HG02610 (cell line): ENCODE data around the gene XCL1.
A peak's percentile ranks its signal among the peaks of the same experiment; 100 is the strongest.
"Not testable (repeated sequence)": the region's sequence is repeated elsewhere in the genome, so short reads cannot be mapped to it uniquely, and the experiment has no call there.

ENCODE experiments used
- ATAC-seq: cut with Tn5 transposase; IDR thresholded peaks from one replicate; pipeline ENCODE4 v1.9.1; 2021; ENCODE audit warnings: mild to moderate bottlenecking, moderate library complexity; ENCODE audit not compliant: unreplicated experiment

The XCL1 gene

DNA sequence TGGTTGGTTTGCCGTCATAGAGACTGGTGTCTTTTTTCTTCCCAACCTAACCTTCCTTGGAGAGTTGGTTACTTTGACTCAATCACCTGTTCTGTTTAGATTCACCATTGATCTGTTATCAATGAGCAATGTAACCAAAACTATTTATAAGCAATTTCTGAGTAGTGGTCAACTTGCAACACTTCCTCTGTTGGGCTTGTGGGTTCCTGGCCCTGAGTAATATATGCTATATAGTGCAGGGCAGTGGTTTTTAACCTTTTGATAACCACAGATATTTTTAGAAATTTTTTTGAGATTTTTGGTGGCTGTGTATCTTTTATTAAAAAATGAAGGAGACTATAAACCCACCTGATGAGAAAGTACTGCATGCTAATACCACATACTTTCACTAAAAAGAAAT lies 9.4 kb upstream of the XCL1 start:
- no peak for ATAC-seq

GRCh38 chr1:168567568-168567967 lies 8.8 kb upstream of the XCL1 start:
- ATAC-seq = no peak

DNA sequence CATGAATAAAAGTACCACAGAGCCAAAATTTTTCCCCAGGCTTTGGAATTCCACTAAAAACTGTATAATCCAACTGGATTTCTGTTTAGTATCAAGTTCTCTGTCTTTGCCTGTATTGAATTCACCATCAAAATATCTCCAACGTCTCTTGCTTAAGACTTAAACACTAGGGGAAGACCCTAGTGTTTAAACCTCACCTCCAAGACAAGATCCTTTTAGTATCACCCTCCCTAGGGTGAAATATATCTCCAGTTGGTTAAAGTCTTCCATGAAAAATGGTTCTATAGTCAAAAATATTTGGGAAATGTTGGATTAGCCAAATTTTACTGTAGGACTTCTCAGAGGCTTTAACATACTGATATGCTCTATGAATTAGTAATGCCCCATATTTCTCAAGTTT lies 8.1 kb upstream of the XCL1 start:
- no peak for ATAC-seq

- ATAC-seq = no peak
These were observed 5.8 kb upstream of the XCL1 start for GRCh38 chr1:168570652-168571051.

- no peak for ATAC-seq
These were observed 3.8 kb upstream of the XCL1 start for GRCh38 chr1:168572633-168573032.

- ATAC-seq = not testable (repeated sequence)
These were observed 2.2 kb upstream of the XCL1 start for GRCh38 chr1:168574234-168574633.

- not testable (repeated sequence) for ATAC-seq
These were observed 2.3 kb downstream of the XCL1 start for GRCh38 chr1:168578531-168579185.

GRCh38 chr1:168580290-168580689 lies 3.9 kb downstream of the XCL1 start:
- ATAC-seq = peak; percentile 77

DNA sequence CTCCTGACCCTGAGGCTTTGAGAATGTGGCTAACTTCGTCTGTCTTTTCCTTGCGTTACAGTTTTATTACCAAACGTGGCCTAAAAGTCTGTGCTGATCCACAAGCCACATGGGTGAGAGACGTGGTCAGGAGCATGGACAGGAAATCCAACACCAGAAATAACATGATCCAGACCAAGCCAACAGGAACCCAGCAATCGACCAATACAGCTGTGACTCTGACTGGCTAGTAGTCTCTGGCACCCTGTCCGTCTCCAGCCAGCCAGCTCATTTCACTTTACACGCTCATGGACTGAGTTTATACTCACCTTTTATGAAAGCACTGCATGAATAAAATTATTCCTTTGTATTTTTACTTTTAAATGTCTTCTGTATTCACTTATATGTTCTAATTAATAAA lies 4.6 kb downstream of the XCL1 start:
- not testable (repeated sequence) for ATAC-seq

DNA sequence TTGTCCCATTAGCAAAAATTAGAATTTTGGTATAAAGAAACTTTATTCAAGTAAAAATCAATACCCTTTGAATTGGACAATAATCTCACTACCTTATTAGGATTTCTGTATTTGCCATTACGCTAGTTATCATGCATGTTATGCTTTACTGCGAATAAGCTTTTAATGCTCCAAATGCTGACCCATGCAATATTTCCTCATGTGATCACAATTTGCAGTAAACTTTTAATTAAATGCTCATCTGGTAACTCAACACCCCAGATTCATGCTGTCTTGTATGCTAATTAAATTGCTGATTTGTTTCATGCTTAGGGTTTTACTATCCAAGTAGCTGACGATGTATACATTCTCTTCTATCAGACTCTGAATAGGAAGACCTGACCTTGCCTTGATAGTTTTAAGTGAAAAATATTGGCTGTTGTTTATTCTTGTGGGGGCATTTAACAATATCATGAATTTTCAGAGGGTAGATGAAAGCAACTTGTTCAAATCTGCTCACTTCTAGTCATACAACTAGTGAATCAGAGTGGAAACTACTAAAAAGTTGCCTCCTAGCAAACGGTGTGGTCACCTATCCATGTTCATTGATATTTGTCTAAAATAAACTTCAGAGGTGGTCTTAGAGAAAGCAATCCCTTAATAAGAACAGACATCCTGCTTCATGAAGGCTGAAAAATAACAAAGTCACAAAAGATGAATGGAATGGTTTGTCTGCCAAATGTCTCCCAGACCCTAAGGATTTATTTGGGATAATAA lies 5.6 kb downstream of the XCL1 start:
- ATAC-seq = no peak

DNA sequence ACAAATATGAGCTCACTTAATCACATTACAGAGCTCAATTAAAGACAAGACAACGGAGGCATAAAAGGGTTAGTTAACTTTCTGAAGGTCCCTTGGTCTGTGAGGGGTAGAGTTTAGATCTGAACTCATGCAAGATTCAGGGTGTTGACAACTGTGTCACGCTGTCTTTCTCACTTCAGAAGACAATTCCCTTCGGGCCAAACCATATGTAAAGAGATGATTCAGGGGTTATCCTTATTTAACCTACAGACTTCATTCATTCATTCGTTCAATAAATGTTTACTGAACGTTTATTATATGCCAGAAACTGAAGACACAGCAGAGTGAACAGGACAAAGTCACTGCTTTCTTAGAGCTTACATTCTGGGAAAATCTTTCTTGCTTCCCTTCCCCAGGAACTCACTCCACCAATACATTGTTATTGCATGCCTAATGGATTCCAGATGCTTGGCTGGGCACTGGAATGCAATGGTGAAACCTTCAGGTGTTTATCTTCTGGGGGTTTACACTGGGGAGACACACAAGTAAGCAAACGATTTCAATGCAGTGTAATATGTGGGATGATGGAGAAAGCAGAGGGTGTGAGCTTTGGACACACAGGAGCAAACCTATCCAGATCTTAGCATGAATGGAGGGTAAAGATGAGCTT lies 6.4 kb downstream of the XCL1 start:
- ATAC-seq = no peak

DNA sequence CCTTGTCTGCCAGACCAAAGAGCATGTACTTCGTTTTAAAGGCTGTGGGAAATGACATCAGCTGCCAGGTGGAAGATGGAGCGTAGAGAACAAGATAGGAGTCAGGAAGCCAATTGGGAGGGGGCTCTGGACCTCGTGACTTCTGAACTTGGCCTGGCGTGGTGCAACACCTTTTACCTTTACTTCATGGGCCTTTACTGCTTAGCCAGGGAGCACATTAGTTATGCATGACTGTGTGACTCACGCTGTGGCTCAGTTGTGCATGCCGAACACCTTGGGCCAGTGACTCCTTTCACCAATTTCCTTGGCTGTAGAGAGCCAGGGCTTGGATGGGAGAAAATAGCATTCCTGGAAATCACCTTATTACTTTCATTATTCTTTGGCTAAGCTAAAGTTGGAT lies 7.2 kb downstream of the XCL1 start:
- ATAC-seq = no peak

DNA sequence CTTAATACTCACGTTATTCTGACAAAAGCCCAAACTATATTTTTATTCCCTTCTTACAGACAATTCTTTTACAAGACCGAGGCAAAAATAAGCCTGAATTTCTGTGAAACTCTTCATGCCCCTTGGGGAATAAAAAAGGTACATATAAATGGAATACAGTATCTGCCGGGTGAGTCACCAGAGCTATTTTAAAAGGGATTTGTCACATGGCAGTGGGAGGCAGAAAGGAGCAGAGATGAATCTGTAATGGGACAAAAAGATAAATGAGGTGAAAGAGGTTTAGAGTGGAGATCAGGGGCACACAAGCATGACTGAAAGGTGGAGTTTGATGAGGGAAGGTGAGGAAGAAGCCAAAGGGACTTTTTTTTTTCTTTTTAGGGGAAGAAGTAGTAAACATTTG lies 8.8 kb downstream of the XCL1 start:
- no peak for ATAC-seq

GRCh38 chr1:168585937-168586336 lies 9.5 kb downstream of the XCL1 start:
- ATAC-seq = no peak

DNA sequence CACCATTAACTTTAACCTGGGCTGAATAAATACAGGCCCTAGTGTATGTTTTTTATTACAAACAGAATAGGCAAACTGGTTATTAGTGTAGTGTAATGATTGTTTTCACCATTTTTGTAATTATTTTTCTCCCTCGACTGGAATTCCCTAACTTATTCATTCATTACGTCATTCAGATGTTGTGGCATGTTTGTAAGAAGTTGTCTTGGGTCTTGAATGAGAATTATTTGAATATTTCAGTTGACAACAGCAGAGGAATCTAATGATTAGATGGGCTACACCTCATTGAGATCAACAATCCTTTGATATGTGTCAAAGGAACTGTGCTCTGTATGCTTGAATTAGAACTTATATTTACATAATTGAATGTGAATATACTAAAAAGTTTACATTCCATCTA lies 12.8 kb downstream of the XCL1 start:
- ATAC-seq = no peak

DNA sequence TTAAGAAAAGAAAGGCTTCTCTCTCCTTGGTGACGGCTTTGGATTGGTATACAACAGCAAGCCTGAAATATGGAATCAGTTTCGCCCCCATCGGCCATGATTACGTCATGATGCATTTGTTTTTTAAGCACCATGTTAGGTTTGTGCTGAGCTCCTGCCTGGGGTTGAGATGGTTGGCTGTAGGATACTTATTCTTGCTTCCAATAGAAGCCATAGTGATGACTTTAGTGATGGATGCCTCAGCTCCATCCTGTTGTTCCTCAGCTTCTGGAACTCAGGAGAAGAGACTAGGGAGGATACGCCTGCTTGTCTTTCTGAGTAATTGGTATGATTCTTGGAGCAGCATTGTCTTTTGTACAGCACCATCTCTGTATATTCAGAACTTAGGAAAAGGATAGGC lies 14.7 kb downstream of the XCL1 start:
- no peak for ATAC-seq

GRCh38 chr1:168591641-168592250 lies 15.3 kb downstream of the XCL1 start:
- ATAC-seq = no peak

DNA sequence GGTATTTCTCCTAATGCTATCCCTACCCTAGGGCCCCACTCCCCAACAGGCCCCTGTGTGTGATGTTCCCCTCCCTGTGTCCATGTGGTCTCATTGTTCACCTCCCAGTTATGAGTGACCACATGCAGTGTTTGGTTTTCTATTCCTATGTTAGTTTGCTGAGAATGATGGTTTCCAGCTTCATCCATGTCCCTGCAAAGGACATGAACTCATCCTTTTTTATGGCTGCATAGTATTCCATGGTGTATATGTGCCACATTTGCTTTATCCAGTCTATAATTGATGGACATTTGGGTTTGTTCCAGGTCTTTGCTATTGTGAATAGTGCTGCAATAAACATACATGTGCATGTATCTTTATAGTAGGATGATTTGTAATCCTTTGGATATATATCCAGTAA lies 19.0 kb downstream of the XCL1 start:
- ATAC-seq = not testable (repeated sequence)

GRCh38 chr1:168598125-168598524 lies 21.7 kb downstream of the XCL1 start:
- ATAC-seq = no peak

DNA sequence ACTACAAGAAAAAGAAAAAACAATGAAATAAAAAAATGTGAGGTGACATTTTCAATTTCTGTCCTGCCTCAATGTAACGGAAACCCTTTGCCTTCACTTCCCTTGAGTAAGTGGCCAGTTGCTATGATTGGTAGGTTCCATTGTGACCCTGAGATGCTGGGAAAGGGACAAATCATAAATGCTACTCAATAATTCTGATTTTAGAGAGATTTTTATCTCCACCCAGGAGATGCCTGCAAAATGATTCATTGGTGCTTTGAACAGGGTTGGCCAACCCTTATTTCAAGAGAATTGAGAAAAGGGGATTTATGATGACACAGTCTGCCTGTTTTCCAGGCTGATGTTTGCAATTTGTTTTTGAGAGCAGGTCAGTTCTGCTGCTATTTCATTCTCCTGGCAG lies 22.5 kb downstream of the XCL1 start:
- ATAC-seq = no peak

DNA sequence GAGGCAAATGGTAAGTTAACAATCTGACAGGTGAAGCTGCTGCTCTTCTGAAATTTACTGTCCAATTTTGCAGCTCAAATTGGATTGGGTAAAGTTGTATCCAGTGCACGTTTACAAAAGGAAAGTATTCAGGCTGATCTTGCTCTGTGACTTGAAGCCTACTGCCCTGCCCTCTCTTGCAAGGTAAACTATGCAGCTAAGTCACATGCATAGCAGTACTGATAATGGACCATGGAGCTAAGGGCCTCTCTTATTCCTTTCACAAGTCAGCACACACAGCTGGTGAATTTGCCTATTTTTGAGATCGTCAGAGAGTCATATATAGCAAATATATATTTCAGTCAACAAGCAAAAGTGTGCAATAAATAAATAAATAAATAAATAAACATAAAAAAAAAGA lies 23.2 kb downstream of the XCL1 start:
- no peak for ATAC-seq

DNA sequence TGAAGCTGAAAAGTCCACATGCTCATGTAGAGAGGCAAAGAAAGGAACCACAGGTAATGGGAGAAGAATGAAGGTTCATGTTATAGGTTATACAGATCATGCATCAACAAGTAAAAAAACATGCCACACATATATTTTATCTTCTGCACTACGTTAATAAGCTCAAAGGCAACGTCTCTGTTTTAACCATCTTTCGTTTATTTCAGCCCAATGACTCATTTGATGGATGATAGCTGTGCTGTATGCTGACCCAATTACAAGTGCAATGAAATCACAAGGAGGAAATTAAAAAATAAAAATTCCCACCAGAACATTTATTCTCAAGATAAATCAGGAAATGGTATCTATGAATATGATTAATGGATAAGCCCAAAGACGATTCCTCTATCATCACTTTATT lies 24.6 kb downstream of the XCL1 start:
- no peak for ATAC-seq
